ENCODE data around the gene CLEC9A.

Gene CLEC9A

GRCh38 chr12:10027311-10027710 lies 3.2 kb upstream of the CLEC9A start:
- H3K9me3 ChIP-seq (ENCODE audit: severe bottlenecking) = no peaks in the 10 kb centered on the region
- no peaks in the 10 kb centered on the region for H3K27me3 ChIP-seq (ENCODE audit: insufficient read depth, low read depth, severe bottlenecking)
- H3K27ac ChIP-seq = no peak overlapping the region
- TF ChIP-seq CTCF (IDR thresholded peaks at IDR 0.05; ENCODE audit: low read depth, low read length) = no peak
- H3K36me3 ChIP-seq = no peaks in the 10 kb centered on the region
- no peak overlapping the region for H3K4me3 ChIP-seq (ENCODE audit: low read depth, low read length)
- no peak for DNase-seq

GRCh38 chr12:10027721-10028120 lies 2.8 kb upstream of the CLEC9A start:
- no peaks in the 10 kb centered on the region for H3K9me3 ChIP-seq (ENCODE audit: severe bottlenecking)
- no peak overlapping the region for H3K27ac ChIP-seq
- H3K4me3 ChIP-seq (ENCODE audit: low read depth, low read length) = no peak overlapping the region
- H3K36me3 ChIP-seq = no peaks in the 10 kb centered on the region
- H3K27me3 ChIP-seq (ENCODE audit: insufficient read depth, low read depth, severe bottlenecking) = no peaks in the 10 kb centered on the region
- DNase-seq = no peak
- no peak for TF ChIP-seq CTCF (IDR thresholded peaks at IDR 0.05; ENCODE audit: low read depth, low read length)

- Histone ChIP-seq H3K4me3 (ENCODE audit: low read depth, low read length) (no peak overlapping the region), H3K9me3 (ENCODE audit: severe bottlenecking) (no peaks in the 10 kb centered on the region), H3K27me3 (ENCODE audit: insufficient read depth, low read depth, severe bottlenecking) (no peaks in the 10 kb centered on the region), H3K27ac (no peak overlapping the region), H3K36me3 (no peaks in the 10 kb centered on the region)
- no peak for TF ChIP-seq CTCF (IDR thresholded peaks at IDR 0.05; ENCODE audit: low read depth, low read length)
- DNase-seq = no peak
Observed at GRCh38 chr12:10031321-10031720, 839 bp downstream of the CLEC9A start.

- no peak for DNase-seq
- Histone ChIP-seq H3K36me3 (no peaks in the 10 kb centered on the region), H3K9me3 (ENCODE audit: severe bottlenecking) (no peaks in the 10 kb centered on the region), H3K27ac (no peak overlapping the region), H3K4me3 (ENCODE audit: low read depth, low read length) (no peak overlapping the region), H3K27me3 (ENCODE audit: insufficient read depth, low read depth, severe bottlenecking) (no peaks in the 10 kb centered on the region)
- no peak for TF ChIP-seq CTCF (IDR thresholded peaks at IDR 0.05; ENCODE audit: low read depth, low read length)
Observed at GRCh38 chr12:10031771-10032175, 1.3 kb downstream of the CLEC9A start.

- no peak overlapping the region for H3K4me3 ChIP-seq (ENCODE audit: low read depth, low read length)
- H3K27ac ChIP-seq = no peak overlapping the region
- no peaks in the 10 kb centered on the region for H3K36me3 ChIP-seq
- H3K9me3 ChIP-seq (ENCODE audit: severe bottlenecking) = no peaks in the 10 kb centered on the region
- no peak for DNase-seq
- no peak for TF ChIP-seq CTCF (IDR thresholded peaks at IDR 0.05; ENCODE audit: low read depth, low read length)
- H3K27me3 ChIP-seq (ENCODE audit: insufficient read depth, low read depth, severe bottlenecking) = no peaks in the 10 kb centered on the region
Observed at GRCh38 chr12:10033783-10034545, 3.5 kb downstream of the CLEC9A start.

GRCh38 chr12:10042167-10042566 lies 11.7 kb downstream of the CLEC9A start:
- no peak for TF ChIP-seq CTCF (IDR thresholded peaks at IDR 0.05; ENCODE audit: low read depth, low read length)
- Histone ChIP-seq H3K36me3 (no peaks in the 10 kb centered on the region), H3K27ac (no peak overlapping the region), H3K4me3 (ENCODE audit: low read depth, low read length) (no peak overlapping the region), H3K27me3 (ENCODE audit: insufficient read depth, low read depth, severe bottlenecking) (no peaks in the 10 kb centered on the region), H3K9me3 (ENCODE audit: severe bottlenecking) (no peaks in the 10 kb centered on the region)
- DNase-seq = no peak

All from WERI-Rb-1 (cell line).